Neural crest cell (in vitro differentiated cells): ENCODE data around the gene STK33. TPM values are rescaled to one million over a fixed set of nuclear protein-coding genes. Genes with fewer than 3 reads are reported as not detected.
A peak's percentile ranks its signal among the peaks of the same experiment; 100 is the strongest.

Experiments used
- DNase-seq: peaks from one replicate; pipeline ENCODE4 v3.0.0; 2021; ENCODE audit warnings: low read depth, mixed read lengths, low spot score
- H3K27ac Mint-ChIP-seq: one replicate; pipeline ENCODE4 v1.8.0; 2021; ENCODE audit warnings: mild to moderate bottlenecking, mixed read lengths; ENCODE audit not compliant: unreplicated experiment
- H3K27me3 Mint-ChIP-seq: 2 replicates; pipeline ENCODE4 v1.8.0; 2021; ENCODE audit warnings: low read depth, mild to moderate bottlenecking, mixed read lengths
- H3K36me3 Mint-ChIP-seq: 2 replicates; pipeline ENCODE4 v1.8.0; 2021; ENCODE audit warnings: low read depth, mild to moderate bottlenecking, mixed read lengths
- H3K4me1 Mint-ChIP-seq: 2 replicates; pipeline ENCODE4 v1.8.0; 2021; ENCODE audit warnings: mixed read lengths
- H3K4me3 Mint-ChIP-seq: one replicate; pipeline ENCODE4 v1.8.0; 2021; ENCODE audit warnings: mild to moderate bottlenecking, mixed read lengths
- H3K9me3 Mint-ChIP-seq: 2 replicates; pipeline ENCODE4 v1.8.0; 2021; ENCODE audit warnings: mixed read lengths
- total RNA-seq: library from RNA; stranded (reverse); gene quantifications from 2 replicates; pipeline ENCODE4 v1.2.1, GENCODE V29; 2021
- TF ChIP-seq, protein P1 (sequence below): fragments of 200-600 bp; sonication (generic); conservative IDR thresholded peaks from 2 replicates; pipeline ENCODE4 v1.5.0; 2021; ENCODE audit warnings: antibody characterized with exemption, mild to moderate bottlenecking

STK33 gene
- total RNA-seq, 1 donor from 2014 or later = 17.3 TPM

DNA sequence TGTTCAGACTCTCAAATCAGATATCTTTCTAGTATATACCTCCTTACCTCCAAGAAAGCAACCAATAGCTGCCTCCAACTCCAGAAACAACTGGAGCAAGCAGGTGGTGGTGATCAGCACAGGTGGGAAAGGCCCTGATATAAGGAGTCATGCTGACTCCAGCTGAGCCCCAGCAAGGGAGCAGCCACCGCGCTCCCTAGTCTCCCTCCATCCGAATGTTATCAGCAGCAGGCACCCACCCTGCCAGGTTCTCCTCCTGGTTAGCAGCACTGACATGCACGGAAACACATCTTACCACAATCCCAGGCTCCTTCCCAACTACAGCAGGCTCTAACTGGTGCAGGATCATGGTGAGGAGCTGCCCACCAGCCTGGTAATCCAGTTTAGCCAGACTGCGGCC, 18.5 kb upstream of the STK33 start:
- no peaks in the 10 kb centered on the region for H3K9me3 Mint-ChIP-seq
- no peak for DNase-seq
- H3K36me3 Mint-ChIP-seq = no peaks in the 10 kb centered on the region
- TF ChIP-seq, protein P1, sequence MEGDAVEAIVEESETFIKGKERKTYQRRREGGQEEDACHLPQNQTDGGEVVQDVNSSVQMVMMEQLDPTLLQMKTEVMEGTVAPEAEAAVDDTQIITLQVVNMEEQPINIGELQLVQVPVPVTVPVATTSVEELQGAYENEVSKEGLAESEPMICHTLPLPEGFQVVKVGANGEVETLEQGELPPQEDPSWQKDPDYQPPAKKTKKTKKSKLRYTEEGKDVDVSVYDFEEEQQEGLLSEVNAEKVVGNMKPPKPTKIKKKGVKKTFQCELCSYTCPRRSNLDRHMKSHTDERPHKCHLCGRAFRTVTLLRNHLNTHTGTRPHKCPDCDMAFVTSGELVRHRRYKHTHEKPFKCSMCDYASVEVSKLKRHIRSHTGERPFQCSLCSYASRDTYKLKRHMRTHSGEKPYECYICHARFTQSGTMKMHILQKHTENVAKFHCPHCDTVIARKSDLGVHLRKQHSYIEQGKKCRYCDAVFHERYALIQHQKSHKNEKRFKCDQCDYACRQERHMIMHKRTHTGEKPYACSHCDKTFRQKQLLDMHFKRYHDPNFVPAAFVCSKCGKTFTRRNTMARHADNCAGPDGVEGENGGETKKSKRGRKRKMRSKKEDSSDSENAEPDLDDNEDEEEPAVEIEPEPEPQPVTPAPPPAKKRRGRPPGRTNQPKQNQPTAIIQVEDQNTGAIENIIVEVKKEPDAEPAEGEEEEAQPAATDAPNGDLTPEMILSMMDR = no peak
- H3K27ac Mint-ChIP-seq = peak overlapping the region; percentile 78
- H3K4me3 Mint-ChIP-seq = no peak overlapping the region
- no peaks in the 10 kb centered on the region for H3K27me3 Mint-ChIP-seq
- peaks cover 8% of the 10 kb centered on the region for H3K4me1 Mint-ChIP-seq

GRCh38 chr11:8610532-8611116, 16.6 kb upstream of the STK33 start:
- Mint-ChIP-seq H3K27ac (no peak overlapping the region), H3K27me3 (no peaks in the 10 kb centered on the region), H3K4me1 (peaks cover 8% of the 10 kb centered on the region), H3K9me3 (no peaks in the 10 kb centered on the region), H3K4me3 (no peak overlapping the region), H3K36me3 (no peaks in the 10 kb centered on the region)
- no peak for DNase-seq
- TF ChIP-seq, protein P1 = no peak

DNA sequence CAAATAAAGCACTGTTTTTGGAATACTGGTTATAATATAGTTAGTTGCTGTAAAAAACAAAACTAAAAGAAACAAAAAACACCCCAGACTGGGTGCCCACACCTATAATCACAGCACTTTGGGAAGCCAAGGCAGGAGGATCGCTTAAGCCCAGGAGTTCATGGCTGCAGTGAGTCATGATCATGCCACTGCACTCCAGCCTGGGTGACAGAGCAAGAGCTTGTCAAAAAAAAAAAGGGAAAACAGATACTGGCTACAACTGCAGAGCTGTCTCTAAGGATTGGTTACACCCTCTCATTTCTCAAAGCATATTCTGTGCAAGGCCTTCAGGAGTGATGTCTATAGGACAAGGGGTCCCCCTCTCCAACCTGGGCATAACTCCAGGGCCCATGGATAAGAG, 14.6 kb upstream of the STK33 start:
- Mint-ChIP-seq H3K27ac (no peak overlapping the region), H3K36me3 (no peaks in the 10 kb centered on the region), H3K4me3 (no peak overlapping the region), H3K27me3 (peaks cover 5% of the 10 kb centered on the region), H3K4me1 (peaks cover 8% of the 10 kb centered on the region), H3K9me3 (no peaks in the 10 kb centered on the region)
- TF ChIP-seq, protein P1 = no peak
- no peak for DNase-seq

DNA sequence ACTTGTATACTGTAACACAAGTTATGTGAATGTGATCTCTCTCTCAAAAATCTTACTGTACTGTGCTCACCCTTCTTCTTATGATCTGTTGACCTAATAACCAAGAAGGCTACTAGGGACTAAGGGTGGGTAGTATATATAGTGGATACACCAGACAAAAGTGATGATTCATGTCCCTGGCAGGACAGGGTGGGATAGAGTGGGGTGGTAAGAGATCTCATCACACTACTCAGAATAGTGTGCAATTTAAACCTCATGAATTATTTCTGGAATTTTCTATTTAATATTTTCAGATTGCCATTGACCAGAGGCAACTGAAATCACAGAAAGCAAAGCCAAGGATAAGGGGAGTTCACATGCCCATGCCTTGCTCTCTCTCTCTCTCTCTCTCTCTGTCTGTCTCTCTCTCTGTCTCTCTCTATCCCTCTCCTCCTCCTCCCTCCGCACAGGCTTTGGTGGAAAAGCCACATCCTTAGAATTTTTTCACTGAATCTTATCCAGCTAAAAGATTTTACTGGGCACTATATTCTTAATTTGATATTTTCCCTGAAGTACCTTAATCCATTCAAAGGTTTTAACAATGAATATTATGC, 12.0 kb upstream of the STK33 start:
- no peak for DNase-seq
- Mint-ChIP-seq H3K27ac (no peak overlapping the region), H3K9me3 (no peaks in the 10 kb centered on the region), H3K27me3 (peaks cover 5% of the 10 kb centered on the region), H3K4me1 (no peaks in the 10 kb centered on the region), H3K36me3 (no peaks in the 10 kb centered on the region), H3K4me3 (no peak overlapping the region)
- TF ChIP-seq, protein P1 = no peak

- peaks cover 7% of the 10 kb centered on the region for H3K27me3 Mint-ChIP-seq
- DNase-seq = peak; percentile 56
- H3K4me1 Mint-ChIP-seq = no peaks in the 10 kb centered on the region
- peak overlapping the region; percentile 73 for H3K27ac Mint-ChIP-seq
- H3K36me3 Mint-ChIP-seq = no peaks in the 10 kb centered on the region
- no peak overlapping the region for H3K4me3 Mint-ChIP-seq
- TF ChIP-seq, protein P1 = peak; percentile 67
- no peaks in the 10 kb centered on the region for H3K9me3 Mint-ChIP-seq
Measured at GRCh38 chr11:8604078-8604723, 10.2 kb upstream of the STK33 start.
